Upper lobe of left lung (tissue), 4 donors: ENCODE data around the gene NBEA.

Source experiments
- CTCF ChIP-seq, 6 experiments: fragments of 450-650 bp in 4 of 6; fragments of 200-600 bp in 2 of 6; sonication (generic) in 2 of 6; IDR thresholded peaks; one replicate each; pipeline ENCODE4 v1.5.1; 2016 to 2019; ENCODE audit warnings: antibody characterized with exemption in 6 of 6
- EP300 ChIP-seq, 4 donors: sonication (generic); formaldehyde crosslinking; IDR thresholded peaks; one replicate each; pipeline ENCODE4 v1.5.1; 2017; ENCODE audit warnings: antibody characterized with exemption in 4 of 4, control low read depth in 2 of 4
- POLR2A ChIP-seq, 4 donors: fragments of 450-650 bp; IDR thresholded peaks; one replicate each; pipeline ENCODE4 v1.5.1; 2016 to 2017; ENCODE audit warnings: antibody characterized with exemption in 4 of 4, mild to moderate bottlenecking in 2 of 4
- POLR2AphosphoS5 ChIP-seq, 2 donors: sonication (generic); formaldehyde crosslinking; IDR thresholded peaks; one replicate each; pipeline ENCODE4 v1.5.1; 2017; ENCODE audit warnings: antibody characterized with exemption in 2 of 2

GRCh38 chr13:35552172-35552844, 610.2 kb downstream of the NBEA start:
- TF ChIP-seq EP300 (IDR thresholded peaks at IDR 0.05) (no peak), CTCF (IDR thresholded peaks at IDR 0.05) (no peak), POLR2AphosphoS5 (IDR thresholded peaks at IDR 0.05) (no peak), POLR2A (IDR thresholded peaks at IDR 0.05) (no peak)
